ENCODE results near the gene F2.

Gene F2

GRCh38 chr11:46736146-46736545 is 17.1 kb downstream of the F2 start:
- H2BK5ac ChIP-seq (ENCODE audit: low read depth, low read length, poor library complexity, severe bottlenecking): no peak overlapping the region
- H4K8ac ChIP-seq (ENCODE audit: low read length): no peak overlapping the region
- H3K4me1 ChIP-seq (ENCODE audit: control insufficient read depth, insufficient read depth, low read depth, low read length): no peaks in the 10 kb centered on the region
- H2BK15ac ChIP-seq (ENCODE audit: low read depth, poor library complexity, severe bottlenecking): no peak overlapping the region
- H3K9me3 ChIP-seq (ENCODE audit: control insufficient read depth, low read length): no peaks in the 10 kb centered on the region
- no peak overlapping the region for H3K4ac ChIP-seq (ENCODE audit: low read depth in 1 of 2, low read length in 2 of 2)
- no peak overlapping the region for H3K18ac ChIP-seq (ENCODE audit: low read depth in 1 of 2, low read length in 2 of 2)
- H3K79me1 ChIP-seq (replicated peaks; ENCODE audit: low read length, poor library complexity, severe bottlenecking): peaks cover under 1% of the 10 kb centered on the region
- H2BK120ac ChIP-seq (ENCODE audit: low read depth, low read length): no peak overlapping the region
- H3K27me3 ChIP-seq (ENCODE audit: control insufficient read depth in 1 of 2, insufficient read depth in 1 of 2, low read length in 2 of 2): no peaks in the 10 kb centered on the region
- 93% methylated on average over 5 of the region's 7 CpGs for WGBS
- H4K91ac ChIP-seq (ENCODE audit: low read length): no peak overlapping the region
- H3K4me3 ChIP-seq (ENCODE audit: insufficient read depth in 1 of 2, low read depth in 1 of 2, low read length in 2 of 2): no peak overlapping the region
- no peak overlapping the region for H3K27ac ChIP-seq (ENCODE audit: low read length, poor library complexity, severe bottlenecking)
- DNase-seq: no peak
- no peak overlapping the region for H3K14ac ChIP-seq (ENCODE audit: low read length in 2 of 2)
- peaks cover 8 to 9% of the 10 kb centered on the region in 2 experiments for H3K36me3 ChIP-seq (ENCODE audit: control insufficient read depth in 1 of 2, insufficient read depth in 2 of 2, low read depth in 1 of 2, low read length in 2 of 2)
- H3K4me2 ChIP-seq (ENCODE audit: low read length, poor library complexity, severe bottlenecking): no peak overlapping the region
- no peak overlapping the region for H2AFZ ChIP-seq (ENCODE audit: low read depth, low read length)
- H3K23ac ChIP-seq (ENCODE audit: low read length in 2 of 2): no peak overlapping the region
- no peak overlapping the region for H2AK5ac ChIP-seq (ENCODE audit: low read length, severe bottlenecking)
- H2BK12ac ChIP-seq (ENCODE audit: low read length in 2 of 2): no peak overlapping the region
- no peak overlapping the region for H3K9ac ChIP-seq (ENCODE audit: low read length)

GRCh38 chr11:46736615-46737014 is 17.6 kb downstream of the F2 start:
- H3K23ac ChIP-seq (ENCODE audit: low read length in 2 of 2): no peak overlapping the region
- no peak for DNase-seq

DNA sequence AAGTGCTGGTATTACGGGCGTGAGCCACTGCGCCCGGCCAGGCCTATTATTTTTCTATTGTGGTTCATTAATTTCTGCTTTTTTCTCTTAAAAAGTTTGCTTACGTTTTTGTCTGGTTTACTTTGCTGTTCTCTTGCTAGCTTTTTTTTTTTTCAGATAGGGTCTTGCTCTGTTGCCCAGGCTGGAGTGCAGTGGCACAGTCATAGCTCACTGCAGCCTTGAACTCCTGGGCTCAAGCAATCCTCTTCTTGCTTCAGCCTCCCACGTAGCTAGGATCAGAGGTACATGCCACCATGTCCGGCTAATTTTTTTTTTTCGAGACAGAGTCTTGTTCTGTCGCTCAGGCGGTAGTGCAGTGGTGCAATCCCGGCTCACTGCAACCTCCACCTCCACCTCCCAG is 18.7 kb downstream of the F2 start:
- Histone ChIP-seq H2BK5ac (ENCODE audit: low read depth, low read length, poor library complexity, severe bottlenecking) (no peak overlapping the region), H3K9me3 (ENCODE audit: control insufficient read depth, low read length) (no peaks in the 10 kb centered on the region), H4K91ac (ENCODE audit: low read length) (no peak overlapping the region), H2AK5ac (ENCODE audit: low read length, severe bottlenecking) (no peak overlapping the region), H3K4me3 (ENCODE audit: insufficient read depth in 1 of 2, low read depth in 1 of 2, low read length in 2 of 2) (no peak overlapping the region), H2AFZ (ENCODE audit: low read depth, low read length) (no peak overlapping the region), H3K27me3 (ENCODE audit: control insufficient read depth in 1 of 2, insufficient read depth in 1 of 2, low read length in 2 of 2) (no peaks in the 10 kb centered on the region), H3K18ac (ENCODE audit: low read depth in 1 of 2, low read length in 2 of 2) (no peak overlapping the region), H3K27ac (ENCODE audit: low read length, poor library complexity, severe bottlenecking) (no peak overlapping the region), H3K14ac (ENCODE audit: low read length in 2 of 2) (no peak overlapping the region), H3K36me3 (ENCODE audit: control insufficient read depth in 1 of 2, insufficient read depth in 2 of 2, low read depth in 1 of 2, low read length in 2 of 2) (peaks cover 22 to 23% of the 10 kb centered on the region in 2 experiments), H4K8ac (ENCODE audit: low read length) (no peak overlapping the region), H2BK120ac (ENCODE audit: low read depth, low read length) (no peak overlapping the region), H3K4me2 (ENCODE audit: low read length, poor library complexity, severe bottlenecking) (no peak overlapping the region), H3K9ac (ENCODE audit: low read length) (no peak overlapping the region), H3K4me1 (ENCODE audit: control insufficient read depth, insufficient read depth, low read depth, low read length) (no peaks in the 10 kb centered on the region), H3K23ac (ENCODE audit: low read length in 2 of 2) (no peak overlapping the region), H2BK15ac (ENCODE audit: low read depth, poor library complexity, severe bottlenecking) (no peak overlapping the region), H2BK12ac (ENCODE audit: low read length in 2 of 2) (no peak overlapping the region), H3K79me1 (replicated peaks; ENCODE audit: low read length, poor library complexity, severe bottlenecking) (peaks cover 3% of the 10 kb centered on the region), H3K4ac (ENCODE audit: low read depth in 1 of 2, low read length in 2 of 2) (no peak overlapping the region)
- no peak for DNase-seq
- WGBS: 98% methylated on average over 11 of the region's 11 CpGs

More at GRCh38 chr11:46736615-46737014, 17.6 kb downstream of the F2 start:
- Histone ChIP-seq H2BK5ac (ENCODE audit: low read depth, low read length, poor library complexity, severe bottlenecking) (no peak overlapping the region), H3K14ac (ENCODE audit: low read length in 2 of 2) (no peak overlapping the region), H3K4me1 (ENCODE audit: control insufficient read depth, insufficient read depth, low read depth, low read length) (no peaks in the 10 kb centered on the region), H3K9me3 (ENCODE audit: control insufficient read depth, low read length) (no peaks in the 10 kb centered on the region), H4K91ac (ENCODE audit: low read length) (no peak overlapping the region), H3K27ac (ENCODE audit: low read length, poor library complexity, severe bottlenecking) (no peak overlapping the region), H2BK120ac (ENCODE audit: low read depth, low read length) (no peak overlapping the region), H2BK12ac (ENCODE audit: low read length in 2 of 2) (no peak overlapping the region), H4K8ac (ENCODE audit: low read length) (no peak overlapping the region), H3K4me2 (ENCODE audit: low read length, poor library complexity, severe bottlenecking) (no peak overlapping the region), H2AK5ac (ENCODE audit: low read length, severe bottlenecking) (no peak overlapping the region), H3K4ac (ENCODE audit: low read depth in 1 of 2, low read length in 2 of 2) (no peak overlapping the region), H3K18ac (ENCODE audit: low read depth in 1 of 2, low read length in 2 of 2) (no peak overlapping the region), H2BK15ac (ENCODE audit: low read depth, poor library complexity, severe bottlenecking) (no peak overlapping the region), H3K4me3 (ENCODE audit: insufficient read depth in 1 of 2, low read depth in 1 of 2, low read length in 2 of 2) (no peak overlapping the region), H3K27me3 (ENCODE audit: control insufficient read depth in 1 of 2, insufficient read depth in 1 of 2, low read length in 2 of 2) (no peaks in the 10 kb centered on the region), H3K9ac (ENCODE audit: low read length) (no peak overlapping the region), H2AFZ (ENCODE audit: low read depth, low read length) (no peak overlapping the region), H3K36me3 (ENCODE audit: control insufficient read depth in 1 of 2, insufficient read depth in 2 of 2, low read depth in 1 of 2, low read length in 2 of 2) (peaks cover 13 to 14% of the 10 kb centered on the region in 2 experiments), H3K79me1 (replicated peaks; ENCODE audit: low read length, poor library complexity, severe bottlenecking) (peaks cover 1% of the 10 kb centered on the region)
- 97% methylated on average over 4 of the region's 5 CpGs for WGBS

- 93% methylated on average over 6 of the region's 6 CpGs for WGBS
Observed at GRCh38 chr11:46738887-46739286, 19.9 kb downstream of the F2 start.

More at GRCh38 chr11:46738887-46739286, 19.9 kb downstream of the F2 start:
- Histone ChIP-seq H2BK5ac (ENCODE audit: low read depth, low read length, poor library complexity, severe bottlenecking) (no peak overlapping the region), H2AK5ac (ENCODE audit: low read length, severe bottlenecking) (no peak overlapping the region), H3K4me3 (ENCODE audit: insufficient read depth in 1 of 2, low read depth in 1 of 2, low read length in 2 of 2) (no peak overlapping the region), H3K9ac (ENCODE audit: low read length) (no peak overlapping the region), H3K4me2 (ENCODE audit: low read length, poor library complexity, severe bottlenecking) (no peak overlapping the region), H4K8ac (ENCODE audit: low read length) (no peak overlapping the region), H3K27ac (ENCODE audit: low read length, poor library complexity, severe bottlenecking) (no peak overlapping the region), H3K14ac (ENCODE audit: low read length in 2 of 2) (no peak overlapping the region), H2BK120ac (ENCODE audit: low read depth, low read length) (no peak overlapping the region), H3K36me3 (ENCODE audit: control insufficient read depth in 1 of 2, insufficient read depth in 2 of 2, low read depth in 1 of 2, low read length in 2 of 2) (peaks cover 28 to 35% of the 10 kb centered on the region in 2 experiments), H3K4ac (ENCODE audit: low read depth in 1 of 2, low read length in 2 of 2) (no peak overlapping the region), H3K79me1 (replicated peaks; ENCODE audit: low read length, poor library complexity, severe bottlenecking) (peaks cover 3% of the 10 kb centered on the region), H3K9me3 (ENCODE audit: control insufficient read depth, low read length) (no peaks in the 10 kb centered on the region), H3K18ac (ENCODE audit: low read depth in 1 of 2, low read length in 2 of 2) (no peak overlapping the region), H2AFZ (ENCODE audit: low read depth, low read length) (no peak overlapping the region), H4K91ac (ENCODE audit: low read length) (no peak overlapping the region), H2BK15ac (ENCODE audit: low read depth, poor library complexity, severe bottlenecking) (no peak overlapping the region), H3K27me3 (ENCODE audit: control insufficient read depth in 1 of 2, insufficient read depth in 1 of 2, low read length in 2 of 2) (no peaks in the 10 kb centered on the region), H3K23ac (ENCODE audit: low read length in 2 of 2) (no peak overlapping the region), H3K4me1 (ENCODE audit: control insufficient read depth, insufficient read depth, low read depth, low read length) (no peaks in the 10 kb centered on the region), H2BK12ac (ENCODE audit: low read length in 2 of 2) (no peak overlapping the region)
- no peak for DNase-seq
